ENCODE results near the gene C17orf113. TPM values are rescaled to one million over a fixed set of nuclear protein-coding genes. Genes with fewer than 3 reads are reported as not detected.
"Not testable (repeated sequence)": the region's sequence is repeated elsewhere in the genome, so short reads cannot be mapped to it uniquely, and the experiment has no call there.

Gene C17orf113
- total RNA-seq, 1 donor from 2014 or later: 0.51 TPM

DNA sequence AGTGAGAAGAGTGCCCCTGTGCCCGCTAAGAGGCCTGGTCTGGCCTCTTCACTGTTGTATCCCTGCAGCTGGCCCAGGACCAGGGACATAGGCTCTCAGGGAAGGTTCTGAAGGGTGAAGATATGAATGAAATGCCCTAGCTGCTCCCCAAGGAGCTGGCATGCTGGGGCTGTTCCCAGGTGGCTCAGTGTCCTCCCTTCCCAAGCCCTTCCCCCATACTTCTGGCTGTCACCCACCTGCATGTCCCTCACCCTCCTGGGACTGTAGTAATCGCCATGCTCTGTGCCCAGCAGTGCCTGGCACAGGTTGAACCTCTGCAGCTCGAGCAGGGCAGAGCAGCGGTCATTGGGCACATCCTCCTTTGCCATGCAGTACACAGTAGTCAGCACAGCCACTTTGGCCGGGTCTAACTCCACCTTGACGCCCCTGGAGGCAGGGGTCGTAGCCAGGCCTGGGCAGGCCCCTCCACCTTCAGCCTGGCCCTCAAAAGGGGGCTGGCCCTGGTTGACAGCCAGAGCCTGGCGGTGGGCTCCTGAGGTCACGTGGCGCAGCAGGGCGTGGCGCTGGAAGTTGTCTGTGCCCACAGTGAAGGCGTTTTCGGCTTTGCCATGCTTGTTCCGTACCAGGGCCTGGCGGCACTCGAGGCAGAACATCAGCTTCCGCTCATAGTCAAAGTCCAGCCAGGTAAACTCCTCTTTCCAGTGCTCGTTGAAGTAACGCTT lies 7.6 kb downstream of the C17orf113 start:
- no peak for DNase-seq (ENCODE audit: low read depth)

DNA sequence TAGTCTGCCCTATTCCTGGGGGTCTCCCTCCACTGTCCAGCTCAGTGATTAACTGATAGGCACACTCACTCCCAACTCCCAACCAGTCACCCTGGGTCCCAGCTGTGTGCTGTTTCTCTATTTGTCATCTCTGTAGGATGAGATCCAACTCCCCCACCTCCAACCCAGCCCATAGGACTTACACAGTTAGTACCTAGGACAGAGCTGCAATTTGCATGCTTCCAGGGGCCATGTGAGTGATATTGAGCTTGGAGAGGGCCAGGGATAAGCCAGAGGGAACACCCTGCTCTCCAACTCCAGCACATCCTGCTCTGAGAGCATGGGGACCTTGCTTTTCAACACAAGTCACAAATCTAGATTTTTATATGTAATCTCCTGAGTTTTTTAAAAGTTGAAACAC lies 8.8 kb downstream of the C17orf113 start:
- DNase-seq (ENCODE audit: low read depth): no peak

DNA sequence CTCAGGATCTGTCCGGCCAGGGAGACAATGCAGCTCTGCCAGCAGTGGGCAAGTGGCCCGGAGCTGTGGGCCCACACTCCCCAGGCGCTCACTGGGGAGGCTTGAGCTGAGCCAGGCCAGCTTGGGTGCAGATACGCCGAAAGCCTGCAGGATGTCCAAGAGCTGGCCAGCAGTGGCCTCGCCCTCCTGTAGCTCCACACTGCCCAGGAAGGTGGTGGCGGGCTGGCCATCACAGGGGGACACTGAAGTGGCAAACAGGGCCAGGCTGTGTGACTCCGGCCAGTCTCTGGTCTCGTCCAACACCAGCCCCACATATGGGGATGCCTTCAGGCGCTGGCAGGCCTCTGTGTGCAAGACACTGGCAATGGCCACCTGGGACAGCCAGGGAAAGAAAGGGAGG lies 9.6 kb downstream of the C17orf113 start:
- DNase-seq (ENCODE audit: low read depth): no peak

DNA sequence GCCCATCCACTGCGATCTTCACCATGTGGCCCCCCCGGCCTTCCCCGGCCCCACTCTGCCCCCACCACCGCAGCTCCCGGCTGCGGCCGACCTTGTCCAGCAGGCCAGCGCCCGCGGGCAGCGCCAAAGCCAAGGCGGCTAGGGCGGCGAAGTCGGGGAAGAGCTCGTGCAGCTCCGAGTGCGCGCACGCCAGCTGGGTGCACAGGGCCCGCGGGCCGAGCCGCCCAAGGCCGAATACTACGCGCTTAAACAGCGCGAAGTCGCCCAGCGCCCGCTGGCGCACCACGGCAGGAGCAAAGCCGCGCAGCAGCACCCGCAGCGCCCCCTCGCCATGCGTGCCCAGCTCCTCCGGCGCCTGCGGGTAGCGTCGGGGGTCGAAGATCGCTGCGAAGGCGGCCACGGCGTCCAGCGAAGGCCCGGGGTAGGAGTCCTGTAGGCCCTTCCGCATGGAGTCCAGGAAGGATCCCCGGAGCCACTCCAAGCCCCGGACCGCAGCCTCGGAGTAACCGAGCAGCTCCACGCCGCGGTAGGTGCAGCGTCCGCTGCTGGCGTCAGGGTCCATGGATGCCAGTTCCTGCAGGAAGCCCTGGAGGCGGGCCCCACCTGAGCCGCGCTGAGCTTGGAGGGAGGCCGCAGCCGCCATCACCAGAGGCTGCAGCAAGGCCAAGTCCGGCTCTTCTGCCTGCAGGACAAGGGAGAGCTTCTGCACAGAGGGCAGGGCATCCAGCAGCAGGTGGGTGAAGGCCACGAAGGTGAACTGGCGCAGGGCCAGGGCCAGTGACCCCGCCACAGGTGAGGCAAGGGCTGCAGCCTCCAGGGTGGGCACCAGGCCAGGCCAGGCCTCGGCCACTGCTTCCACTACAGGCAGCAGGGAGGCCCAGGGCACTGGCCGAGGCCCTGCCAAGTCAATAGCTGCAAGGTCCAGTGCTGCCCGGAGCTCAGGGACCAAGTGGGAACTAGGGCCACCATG lies 10.3 kb downstream of the C17orf113 start:
- DNase-seq (ENCODE audit: low read depth): no peak

DNA sequence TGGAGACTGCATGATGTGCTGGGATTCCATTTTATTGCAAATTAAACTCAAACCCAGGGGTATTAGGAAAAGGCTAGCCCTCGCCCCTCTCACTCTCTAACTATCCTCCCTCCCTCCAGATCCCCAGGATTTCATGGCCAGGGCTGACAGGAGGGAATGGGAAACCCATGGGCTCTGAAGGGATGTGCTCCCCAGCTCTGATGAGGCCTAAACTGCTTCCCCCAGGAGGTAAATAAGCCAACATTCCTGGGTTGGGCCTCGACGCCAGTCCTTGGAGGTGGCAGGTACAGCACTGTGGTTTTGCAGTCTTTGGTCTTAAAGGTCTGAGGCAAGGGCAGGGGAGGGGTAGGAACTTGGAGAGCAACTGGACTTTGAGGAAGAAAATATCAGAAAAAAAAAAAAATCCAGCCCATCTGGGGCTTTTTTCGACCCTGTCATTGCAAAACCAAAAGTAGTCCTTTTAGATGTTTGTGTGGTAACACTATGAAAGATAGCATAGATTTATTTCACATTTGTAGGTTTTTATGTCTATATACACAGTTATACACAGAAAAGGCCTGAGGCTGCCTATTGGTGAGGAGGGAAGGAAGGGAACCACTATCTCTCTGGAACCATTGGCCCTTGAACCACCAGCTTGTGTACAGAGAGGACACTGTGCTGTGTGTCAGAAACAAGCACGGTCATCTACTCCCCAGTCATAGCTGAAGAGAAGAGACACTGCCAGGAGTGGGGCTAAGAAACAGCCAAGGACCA lies 12.0 kb downstream of the C17orf113 start:
- no peak for DNase-seq (ENCODE audit: low read depth)

DNA sequence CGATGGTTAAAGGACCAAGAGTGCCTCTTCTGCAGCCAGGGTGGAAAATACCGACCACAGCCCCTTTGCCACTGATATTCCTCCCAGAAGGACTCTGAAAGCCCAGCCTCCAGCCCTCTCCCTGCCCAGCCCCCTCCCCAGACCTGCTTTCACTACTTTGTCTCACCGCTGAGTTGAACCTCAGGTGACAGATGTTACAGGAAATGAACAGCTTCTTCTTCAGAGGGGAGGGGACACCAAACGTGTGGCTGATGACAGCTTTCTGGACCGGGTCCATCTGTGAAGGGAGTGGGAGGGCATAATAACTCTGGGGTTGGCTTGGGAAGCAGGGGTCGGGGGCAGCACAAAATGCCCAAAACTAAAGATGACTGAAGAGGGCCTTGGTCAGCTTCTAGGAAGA lies 16.3 kb downstream of the C17orf113 start:
- DNase-seq (ENCODE audit: low read depth): no peak

DNA sequence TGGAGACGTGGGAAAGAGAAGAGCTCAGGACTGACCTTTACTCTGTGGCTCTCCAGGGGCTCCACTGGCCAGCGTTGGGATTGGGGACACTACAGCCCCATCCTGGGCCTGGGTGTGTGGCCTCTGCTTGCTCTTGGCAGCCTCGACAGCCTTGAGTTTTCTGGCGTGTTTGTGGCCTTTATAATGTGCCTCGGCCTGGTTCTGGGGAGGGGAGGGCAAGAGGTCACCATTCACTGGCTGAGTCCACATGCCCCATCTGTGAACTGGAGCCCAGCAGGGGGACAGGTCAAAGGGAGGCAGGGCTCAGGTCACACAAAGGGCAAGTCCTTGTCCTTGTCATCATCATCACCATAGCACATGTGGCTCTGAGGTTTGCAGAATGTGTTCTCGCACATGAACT lies 18.8 kb downstream of the C17orf113 start:
- DNase-seq (ENCODE audit: low read depth): no peak

DNA sequence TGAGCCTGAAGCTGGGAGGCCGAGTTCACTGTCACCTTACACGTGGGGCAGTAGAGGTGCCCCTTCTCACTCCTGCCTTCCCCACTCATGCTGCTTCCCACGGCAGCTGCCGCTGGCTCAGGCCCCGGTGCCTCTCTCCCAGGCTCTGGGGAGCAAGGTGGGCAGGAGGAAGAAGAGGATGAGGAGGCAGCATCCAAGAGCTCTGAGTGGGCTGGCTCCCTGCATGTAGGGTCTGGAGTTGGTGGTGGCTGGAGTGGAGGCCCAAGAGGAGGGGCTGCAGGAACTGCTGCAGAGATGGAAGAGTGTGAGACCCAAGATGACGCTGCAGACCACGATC lies 21.6 kb downstream of the C17orf113 start:
- no peak for DNase-seq (ENCODE audit: low read depth)

DNA sequence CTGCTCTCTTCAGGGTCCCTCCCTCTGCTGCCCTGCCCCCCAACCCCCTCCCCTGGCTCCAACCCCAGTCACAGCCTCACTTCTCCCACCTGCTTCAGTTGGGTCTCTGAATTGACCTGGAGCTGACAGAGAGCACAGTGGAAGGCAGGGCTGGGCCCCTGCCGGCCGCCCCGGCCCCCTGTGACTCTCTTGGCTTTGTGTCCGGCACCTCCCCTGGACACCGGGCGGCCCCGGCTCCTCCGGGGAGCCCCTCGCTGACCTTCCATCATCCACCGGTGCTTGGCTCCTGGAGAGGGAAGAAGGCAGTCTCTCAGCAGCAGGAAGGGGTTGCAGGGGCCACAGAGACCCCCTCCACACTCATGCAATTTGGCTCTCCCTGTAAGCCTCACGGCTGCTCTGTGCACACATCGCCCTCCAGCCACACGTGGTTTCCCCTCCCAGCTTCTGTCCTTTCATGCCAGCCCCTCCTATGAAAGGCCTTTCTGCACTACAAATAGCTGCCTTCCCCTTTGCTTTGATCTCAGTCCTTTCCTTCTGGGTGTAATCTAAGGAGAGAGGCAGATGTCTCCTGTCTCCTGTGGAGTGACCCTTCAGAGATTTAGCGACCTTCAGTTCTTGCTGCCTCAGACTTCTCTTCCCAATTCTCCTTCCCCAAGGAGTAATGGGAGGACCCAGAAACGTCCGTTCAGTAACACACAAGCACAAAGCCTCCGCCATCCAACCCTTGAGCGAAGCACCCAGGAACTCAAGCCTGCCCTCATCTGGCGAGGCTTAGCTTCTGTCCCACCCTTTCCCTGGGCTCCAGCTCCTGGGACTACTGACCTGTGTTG lies 22.2 kb downstream of the C17orf113 start:
- no peak for DNase-seq (ENCODE audit: low read depth)

DNA sequence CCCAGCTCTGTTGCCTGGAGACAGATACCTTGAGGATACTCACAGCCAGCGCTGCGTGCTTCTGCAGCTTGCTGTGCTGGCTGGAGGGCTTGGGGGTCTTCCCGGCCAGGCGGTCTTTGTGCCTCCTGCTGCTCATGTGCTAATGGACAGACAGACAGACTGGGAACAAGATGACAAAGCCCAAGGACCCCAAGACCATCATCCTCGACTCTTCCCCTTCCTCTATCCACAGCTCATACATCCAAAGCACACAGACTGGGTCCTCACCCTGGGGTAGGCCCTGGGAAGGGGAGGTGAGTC lies 22.9 kb downstream of the C17orf113 start:
- DNase-seq (ENCODE audit: low read depth): no peak

DNA sequence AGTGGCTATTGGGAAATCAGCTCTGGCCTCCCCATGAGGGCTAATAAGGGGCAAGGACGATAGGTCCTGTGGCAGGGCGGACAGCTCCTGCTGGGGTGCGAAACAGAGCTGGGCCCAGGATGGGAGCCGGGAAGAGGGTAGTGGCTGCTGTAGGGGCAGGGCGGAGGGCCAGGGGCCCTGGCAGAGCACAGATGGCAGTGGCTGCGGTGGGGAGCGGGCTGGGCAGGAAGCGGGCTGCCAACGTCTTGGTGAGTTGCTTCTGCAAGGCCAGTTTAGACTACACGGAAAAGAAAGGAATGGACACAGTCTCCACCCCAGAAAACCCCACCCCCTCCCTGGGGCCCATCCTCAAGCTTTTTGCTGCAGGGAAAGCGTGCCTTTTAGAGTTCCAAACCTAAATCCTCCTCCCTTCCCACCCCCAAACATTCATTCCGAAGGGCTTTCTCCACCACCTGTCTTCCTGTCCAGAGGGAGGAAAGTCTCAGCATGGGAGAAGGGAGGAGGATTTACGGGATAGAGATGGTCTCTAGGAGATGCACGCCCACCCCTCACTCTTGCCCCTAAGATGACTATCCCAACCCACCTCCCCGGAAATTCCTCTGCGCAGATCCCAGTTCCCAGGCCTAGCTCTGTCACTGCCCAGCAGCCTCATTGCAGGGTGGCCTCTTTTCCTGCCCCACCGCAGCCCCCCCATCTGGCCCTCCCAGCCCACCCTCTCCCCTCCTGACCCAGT lies 23.4 kb downstream of the C17orf113 start:
- DNase-seq (ENCODE audit: low read depth): peak; percentile 55

DNA sequence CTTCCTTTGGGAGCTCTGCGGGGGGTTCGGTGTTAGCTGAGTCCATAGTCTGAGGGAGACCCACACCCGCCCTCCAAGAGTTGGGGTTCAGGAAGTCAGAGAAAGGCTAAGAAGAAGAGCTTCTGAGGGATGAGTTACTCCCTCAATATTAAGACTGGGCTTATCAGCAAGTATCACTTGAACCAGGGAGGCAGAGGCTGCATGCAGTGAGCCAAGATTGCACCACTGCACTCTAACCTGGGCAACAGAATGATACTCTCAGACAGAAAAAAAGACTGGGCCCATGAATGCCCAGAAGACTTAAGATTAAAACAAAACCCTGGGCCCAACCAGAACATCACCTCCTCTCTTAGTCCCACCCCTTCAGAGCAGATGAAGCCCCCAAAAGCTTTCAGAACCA lies 24.5 kb downstream of the C17orf113 start:
- no peak for DNase-seq (ENCODE audit: low read depth)

DNA sequence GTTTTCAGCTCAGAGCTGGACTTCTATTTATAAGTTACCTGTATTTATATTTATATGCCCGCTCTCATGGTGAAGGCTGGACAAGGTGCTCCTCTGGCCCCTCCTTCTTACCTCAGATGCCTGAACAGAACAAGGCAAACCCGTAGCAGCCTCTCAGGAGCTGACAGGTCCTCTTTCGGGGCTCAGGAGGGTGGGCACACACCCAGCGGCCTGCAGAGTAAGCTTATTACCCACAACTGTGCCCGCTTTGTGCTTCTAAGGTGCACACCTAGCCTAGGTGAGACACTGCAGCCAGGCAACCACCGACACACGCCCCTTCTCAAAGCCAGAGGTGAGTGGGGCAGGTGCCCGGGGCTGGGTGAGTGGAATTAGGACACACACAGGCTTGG lies 25.2 kb downstream of the C17orf113 start:
- DNase-seq (ENCODE audit: low read depth): no peak

DNA sequence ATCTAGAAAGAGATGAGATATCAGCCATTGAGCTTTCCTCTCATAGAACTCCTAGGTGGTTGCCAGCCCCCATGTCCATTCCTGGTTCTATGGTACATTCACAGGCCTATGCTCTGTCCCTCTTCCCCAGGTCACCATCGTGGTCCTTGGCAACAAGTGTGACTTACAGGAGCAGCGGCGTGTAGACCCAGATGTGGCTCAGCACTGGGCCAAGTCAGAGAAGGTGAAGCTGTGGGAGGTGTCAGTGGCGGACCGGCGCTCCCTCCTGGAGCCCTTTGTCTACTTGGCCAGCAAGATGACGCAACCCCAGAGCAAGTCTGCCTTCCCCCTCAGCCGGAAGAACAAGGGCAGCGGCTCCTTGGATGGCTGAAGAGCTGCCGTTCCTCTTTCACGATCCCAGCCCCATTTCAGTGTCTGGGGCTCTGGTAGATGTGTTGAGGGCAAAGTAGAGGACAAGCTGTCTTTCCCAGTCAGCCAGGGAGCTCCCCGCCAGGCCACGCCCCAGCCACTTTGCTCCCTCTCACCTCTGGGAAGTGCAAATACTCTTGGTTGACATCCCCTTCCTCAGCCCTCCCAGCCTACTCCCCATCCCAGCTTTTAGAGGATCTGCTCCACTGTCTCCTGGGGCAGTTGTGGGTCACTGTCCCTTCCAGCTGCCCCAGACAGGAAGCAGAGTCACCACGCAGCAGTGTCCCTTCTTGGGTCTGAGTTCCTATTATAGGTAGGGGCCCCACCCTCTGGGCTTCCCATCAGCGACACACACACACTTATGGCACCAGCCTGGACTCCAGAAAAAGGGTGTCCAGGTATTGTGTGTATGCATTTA lies 26.7 kb downstream of the C17orf113 start:
- no peak for DNase-seq (ENCODE audit: low read depth)

DNA sequence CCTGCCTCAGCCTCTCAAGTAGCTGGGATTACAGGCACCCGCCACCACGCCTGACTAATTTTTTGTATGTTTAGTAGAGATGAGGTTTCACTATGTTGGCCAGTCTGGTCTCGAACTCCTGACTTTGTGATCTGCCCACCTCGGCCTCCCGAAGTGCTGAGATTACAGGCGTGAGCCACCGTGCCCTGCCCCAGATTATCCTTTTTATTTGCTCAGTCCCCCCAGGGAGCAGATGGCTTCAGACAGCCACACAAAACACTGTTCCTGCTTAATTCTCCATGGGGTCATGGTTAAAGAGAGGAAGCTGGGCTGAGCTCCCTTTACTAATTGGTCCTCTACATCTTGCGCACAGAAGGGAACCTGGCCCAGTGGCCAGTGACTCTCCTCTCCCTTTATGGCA lies 29.6 kb downstream of the C17orf113 start:
- DNase-seq (ENCODE audit: low read depth): not testable (repeated sequence)

DNA sequence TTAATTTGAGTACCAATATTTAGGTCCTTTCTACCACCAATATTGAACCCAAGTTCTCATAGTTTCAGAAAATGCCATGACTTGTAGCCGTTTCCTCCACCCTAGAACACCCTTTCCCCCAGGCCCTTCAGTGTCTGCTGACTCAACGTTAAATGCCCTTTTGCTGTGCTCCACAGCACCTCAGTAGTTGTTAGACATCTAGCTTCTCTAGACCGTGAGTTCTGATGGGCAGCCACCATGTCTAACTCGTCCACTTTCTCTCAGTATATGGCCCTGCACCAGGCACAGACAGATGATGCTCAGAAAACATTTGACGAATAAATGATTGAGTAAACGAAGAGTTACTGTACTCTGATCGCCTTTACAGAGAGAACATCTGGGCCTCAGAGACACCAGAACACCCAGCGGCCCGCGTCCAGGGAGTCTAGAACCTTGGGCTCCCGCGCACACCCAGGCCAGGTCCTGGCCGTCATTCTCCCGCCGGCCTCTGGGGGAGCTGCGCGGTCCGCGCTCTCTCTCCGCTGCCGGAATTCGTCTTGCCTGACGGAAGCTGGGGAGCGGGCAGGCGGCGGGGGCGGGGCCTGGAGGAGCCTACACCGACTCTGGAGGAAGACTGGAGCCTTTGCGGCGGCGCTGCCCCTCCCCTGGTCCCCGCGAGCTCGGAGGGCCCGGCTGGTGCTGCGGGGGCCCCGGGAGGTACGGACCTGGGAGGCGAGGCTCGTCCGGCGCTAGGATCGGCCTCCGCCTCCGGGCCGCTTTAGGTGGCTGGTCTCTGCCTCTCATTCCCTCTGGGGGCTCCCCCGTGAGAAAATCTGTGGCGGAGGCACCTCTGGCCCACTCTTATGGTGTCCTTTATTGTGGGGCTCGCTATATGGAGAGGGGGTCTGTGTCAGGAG lies 30.6 kb downstream of the C17orf113 start, which contains the start of gene NKIRAS2:
Gene NKIRAS2, plus strand, starts transcription at position 582 of the 896 bp plus-strand sequence. CDS start 1,488 bp downstream, outside the sequence.
- peak; percentile 92 for DNase-seq (ENCODE audit: low read depth)

DNA sequence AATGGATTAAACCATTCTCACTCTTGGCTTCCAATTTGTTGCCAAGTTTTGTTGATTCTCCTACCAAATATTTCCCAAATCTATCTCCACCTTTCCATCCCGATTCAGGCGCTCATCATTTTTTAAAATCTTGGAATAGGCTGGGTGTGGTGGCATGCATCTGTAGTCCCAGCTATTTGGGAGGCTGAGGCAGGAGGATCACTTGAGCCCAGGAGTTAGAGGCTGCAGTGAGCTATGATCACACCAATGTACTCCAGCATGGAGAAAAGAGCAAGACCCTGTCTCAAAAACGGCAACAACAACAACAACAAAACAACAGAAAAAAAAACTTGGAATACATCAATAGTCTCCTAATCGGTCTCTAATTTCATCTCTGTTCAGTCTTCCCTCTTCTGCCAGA lies 31.4 kb downstream of the C17orf113 start:
- no peak for DNase-seq (ENCODE audit: low read depth)

DNA sequence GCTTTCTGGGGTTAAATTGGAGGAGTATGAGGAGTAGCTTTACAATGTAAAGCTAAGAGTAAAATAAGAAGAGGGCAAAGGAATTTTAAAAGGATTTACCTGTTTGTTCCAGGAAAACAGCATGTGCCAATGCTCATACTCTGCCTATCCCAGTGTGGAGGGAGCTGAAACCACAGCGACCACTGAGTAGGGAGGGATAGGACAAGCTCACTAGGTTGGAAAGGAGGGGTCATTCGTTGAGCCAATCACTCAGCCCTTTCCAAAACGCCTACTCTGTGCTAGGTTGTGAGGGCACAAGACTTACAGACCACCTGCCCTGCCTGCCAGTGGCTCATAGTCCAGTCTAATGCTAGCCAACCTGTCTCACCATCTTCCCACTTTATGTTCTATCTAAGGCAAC lies 32.1 kb downstream of the C17orf113 start:
- no peak for DNase-seq (ENCODE audit: low read depth)

DNA sequence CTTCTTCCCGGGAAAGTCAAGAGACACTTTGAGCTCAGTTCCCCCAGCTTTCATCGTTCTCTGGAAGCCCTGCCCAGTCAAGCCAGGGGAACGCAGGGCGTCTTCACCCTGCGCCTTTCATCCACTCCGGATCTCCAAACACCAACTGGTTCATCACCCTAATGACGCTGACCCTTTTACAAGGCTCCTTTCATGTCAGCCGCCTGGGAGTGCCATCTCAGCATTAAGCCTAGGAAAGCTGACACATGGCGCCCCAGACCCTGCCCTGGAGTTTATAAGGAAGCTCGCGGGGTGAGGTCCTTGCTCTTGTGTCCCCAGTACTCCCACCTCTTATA lies 32.6 kb downstream of the C17orf113 start:
- DNase-seq (ENCODE audit: low read depth): no peak

All from myocyte (in vitro differentiated cells).